ENCODE data around the gene PSMB5. TPM values are rescaled to one million over a fixed set of nuclear protein-coding genes. Genes with fewer than 3 reads are reported as not detected.

The PSMB5 gene
- total RNA-seq, 4 donors from 2014 or later, result 90.2 to 154 (median 113) TPM

GRCh38 chr14:23033251-23033727 lies 1.4 kb downstream of the PSMB5 start:
- WGBS, 2 donors, result 93 to 95% methylated on average over 10 of the region's 10 CpGs
- Histone ChIP-seq H3K4me3 (peak overlapping the region in 1 of 4 donors; percentile 81), H3K27me3 (no peaks in the 10 kb centered on the region), H3K27ac (no peak overlapping the region), H3K4me1 (peaks cover 0 to 30% (median 9%) of the 10 kb centered on the region in 4 donors), H3K9me3 (no peaks in the 10 kb centered on the region), H3K36me3 (peaks cover 0 to 52% (median 11%) of the 10 kb centered on the region in 3 donors)
- DNase-seq (ENCODE audit: low spot score in 2 of 2), result no peak
- no peak for TF ChIP-seq POLR2A (IDR thresholded peaks at IDR 0.05)

DNA sequence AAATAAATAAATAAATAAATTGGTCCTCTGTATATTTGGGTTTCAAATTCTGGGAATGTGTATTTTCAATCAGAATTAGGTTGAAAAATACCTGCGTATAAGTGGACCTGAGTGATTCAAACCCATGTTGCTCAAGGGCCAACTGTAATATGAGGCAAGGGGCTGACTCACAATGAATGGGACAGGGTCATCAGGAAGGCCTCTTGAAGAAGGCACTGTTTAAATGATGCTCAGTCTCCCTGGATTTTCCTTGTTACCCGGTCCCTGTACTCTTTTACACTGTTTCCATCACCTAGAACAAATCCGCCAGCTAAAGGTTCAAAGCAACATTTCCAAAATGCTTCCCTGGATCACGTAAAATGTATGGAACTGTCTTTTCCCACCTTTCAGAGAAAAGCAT lies 3.8 kb downstream of the PSMB5 start:
- Histone ChIP-seq H3K4me1 (peaks cover 0 to 31% (median 9%) of the 10 kb centered on the region in 4 donors), H3K36me3 (peaks cover 0 to 74% (median 11%) of the 10 kb centered on the region in 3 donors)
- TF ChIP-seq CTCF (IDR thresholded peaks at IDR 0.05), result no peak
- TF ChIP-seq POLR2A (IDR thresholded peaks at IDR 0.05), result no peak
- no peak for TF ChIP-seq EP300 (IDR thresholded peaks at IDR 0.05)

DNA sequence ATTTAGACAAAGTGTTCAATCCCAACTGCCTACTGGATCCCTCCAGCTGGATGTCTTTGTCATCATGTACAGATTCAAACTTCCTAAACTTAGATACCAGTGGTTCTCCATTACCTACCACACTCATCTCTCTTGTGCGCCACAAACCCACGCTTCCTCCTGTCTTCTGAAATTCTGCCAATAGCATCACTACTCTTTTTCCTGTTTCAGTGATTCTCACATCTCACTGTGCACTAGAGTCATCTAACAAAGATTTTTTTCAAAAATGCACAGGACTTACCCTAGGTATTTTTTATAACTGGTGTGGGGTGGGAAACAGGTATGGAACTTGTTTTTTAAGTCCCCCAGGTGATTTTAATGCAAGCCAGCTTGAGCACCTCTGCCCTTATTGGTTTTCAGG lies 5.9 kb downstream of the PSMB5 start:
- Histone ChIP-seq H3K27ac (no peak overlapping the region), H3K9me3 (no peaks in the 10 kb centered on the region), H3K27me3 (no peaks in the 10 kb centered on the region), H3K36me3 (peaks cover 2 to 94% (median 11%) of the 10 kb centered on the region in 3 donors), H3K4me3 (no peak overlapping the region), H3K4me1 (peaks cover 0 to 30% (median 7%) of the 10 kb centered on the region in 4 donors)
- TF ChIP-seq POLR2A (IDR thresholded peaks at IDR 0.05) (no peak), CTCF (IDR thresholded peaks at IDR 0.05) (no peak), EP300 (IDR thresholded peaks at IDR 0.05) (no peak)
- no peak for DNase-seq (ENCODE audit: low spot score in 2 of 2)
- WGBS, 2 donors, result 64 to 72% methylated on average over 2 of the region's 2 CpGs

More for the DNA sequence above, 3.8 kb downstream of the PSMB5 start:
- Histone ChIP-seq H3K27me3 (no peaks in the 10 kb centered on the region), H3K9me3 (no peaks in the 10 kb centered on the region), H3K27ac (no peak overlapping the region), H3K4me3 (no peak overlapping the region)
- DNase-seq (ENCODE audit: low spot score in 2 of 2), result no peak
- WGBS, 2 donors, result 93 to 94% methylated on average over 4 of the region's 4 CpGs

GRCh38 chr14:23025151-23025814 lies 9.4 kb downstream of the PSMB5 start:
- Histone ChIP-seq H3K27me3 (no peaks in the 10 kb centered on the region), H3K27ac (no peak overlapping the region), H3K4me3 (no peak overlapping the region), H3K9me3 (no peaks in the 10 kb centered on the region), H3K4me1 (peaks cover 0 to 15% (median 0%) of the 10 kb centered on the region in 4 donors), H3K36me3 (peaks cover 0 to 76% (median 2%) of the 10 kb centered on the region in 3 donors)
- TF ChIP-seq EP300 (IDR thresholded peaks at IDR 0.05), result no peak
- TF ChIP-seq POLR2A (IDR thresholded peaks at IDR 0.05), result no peak
- no peak for TF ChIP-seq CTCF (IDR thresholded peaks at IDR 0.05)
- no peak for DNase-seq (ENCODE audit: low spot score in 2 of 2)
- WGBS, 2 donors, result 39 to 49% methylated on average over 4 of the region's 4 CpGs

DNA sequence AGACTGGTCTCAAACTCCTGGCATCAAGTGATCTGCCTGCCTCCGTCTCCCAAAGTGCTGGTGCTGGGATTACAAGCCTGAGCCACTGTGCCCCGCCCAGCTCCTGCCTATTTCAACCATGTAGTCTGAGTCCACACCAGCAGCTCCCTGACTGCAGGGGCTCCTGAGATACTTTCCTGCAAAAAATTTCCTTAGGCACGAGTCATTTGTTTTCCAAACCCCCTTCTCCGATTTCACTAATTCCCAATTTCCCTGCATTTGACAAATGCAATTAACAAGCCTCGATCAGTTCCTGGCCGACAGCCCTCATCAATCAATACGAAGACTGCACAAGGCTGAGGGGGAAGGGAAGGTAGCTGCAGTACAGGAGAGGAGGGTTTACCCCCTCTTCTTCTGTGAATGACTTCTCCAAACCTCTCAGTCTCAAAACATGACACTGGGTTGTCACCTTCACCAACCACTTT lies 10.1 kb downstream of the PSMB5 start:
- no peak for DNase-seq (ENCODE audit: low spot score in 2 of 2)
- no peak overlapping the region for H3K4me3 ChIP-seq
- TF ChIP-seq CTCF (IDR thresholded peaks at IDR 0.05), result no peak
- no peak for TF ChIP-seq POLR2A (IDR thresholded peaks at IDR 0.05)
- TF ChIP-seq EP300 (IDR thresholded peaks at IDR 0.05), result no peak
- no peak overlapping the region for H3K27ac ChIP-seq
- peaks cover 0 to 70% (median 2%) of the 10 kb centered on the region in 3 donors for H3K36me3 ChIP-seq
- WGBS, 2 donors, result 62 to 66% methylated on average over 7 of the region's 7 CpGs
- H3K4me1 ChIP-seq, result peaks cover 0 to 15% (median 0%) of the 10 kb centered on the region in 4 donors
- no peaks in the 10 kb centered on the region for H3K9me3 ChIP-seq
- H3K27me3 ChIP-seq, result no peaks in the 10 kb centered on the region
